Activated T-cell treated with anti-CD3 and anti-CD28 coated beads, Interleukin-2, amount 50 U/mL, for 4 hours (primary cell): ENCODE measurements around the gene CSRP1. TPM values are rescaled to one million over a fixed set of nuclear protein-coding genes. Genes with fewer than 3 reads are reported as not detected.

Experiments used
- ATAC-seq, 2 donors: fragments of 200-7000 bp; cut with Tn5 transposase; one replicate each; pipeline ENCODE4 v1.10.0; 2021
- DNase-seq: peaks from one replicate; pipeline ENCODE4 v3.0.0-alpha.2; 2020
- H3K27me3 Mint-ChIP-seq: one replicate; pipeline ENCODE4 v1.8.0; 2021; ENCODE audit warnings: low read depth, mixed read lengths
- H3K36me3 Mint-ChIP-seq: one replicate; pipeline ENCODE4 v1.8.0; 2022; ENCODE audit warnings: mixed read lengths; ENCODE audit not compliant: insufficient read depth
- H3K4me1 Mint-ChIP-seq: one replicate; pipeline ENCODE4 v1.8.0; 2021; ENCODE audit warnings: low read depth, mixed read lengths
- H3K4me3 Mint-ChIP-seq: one replicate; pipeline ENCODE4 v1.8.0; 2021; ENCODE audit warnings: mild to moderate bottlenecking, moderate library complexity, mixed read lengths
- H3K9me3 Mint-ChIP-seq: one replicate; pipeline ENCODE4 v1.8.0; 2021; ENCODE audit warnings: mixed read lengths
- total RNA-seq, 3 donors: library from RNA; stranded (reverse); gene quantifications; one replicate each; pipeline ENCODE4 v1.2.1, GENCODE V29; 2021

The CSRP1 gene
- total RNA-seq, 3 donors from 2014 or later = 51.5 to 54.3 (median 52.4) TPM

DNA sequence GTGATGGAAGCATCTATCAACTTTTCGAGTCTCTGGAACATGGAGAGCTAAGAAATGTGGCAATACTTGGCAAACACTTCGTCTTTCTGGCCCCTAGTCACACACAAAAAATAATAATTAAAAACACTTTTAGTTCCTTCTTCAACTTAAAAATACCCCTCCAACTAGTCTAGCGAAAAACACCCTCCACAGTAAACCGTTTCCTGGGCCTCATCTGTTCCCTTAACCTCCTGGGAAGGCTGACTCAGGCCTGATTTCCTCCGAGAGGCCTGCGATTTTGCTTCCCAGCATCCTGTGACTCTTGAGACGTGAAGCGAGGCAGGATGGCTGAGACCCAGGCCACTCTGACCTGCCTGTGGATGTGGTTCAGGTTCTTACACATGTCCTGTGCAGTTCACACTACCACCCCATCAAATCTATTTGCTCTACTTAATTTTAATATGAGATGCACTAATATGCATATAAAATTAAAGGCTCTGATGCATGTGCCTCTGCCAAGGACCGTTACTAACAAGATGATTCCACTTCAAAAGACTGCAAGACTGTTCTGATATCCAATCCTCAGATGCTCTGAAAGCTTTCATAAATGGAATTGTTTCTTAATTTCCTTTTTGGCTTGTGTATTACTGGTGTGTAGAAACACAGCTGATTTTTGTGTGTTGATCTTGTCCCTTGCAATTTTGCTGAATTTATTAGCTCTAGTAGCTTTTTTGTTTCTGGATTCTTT lies 35.5 kb upstream of the CSRP1 start:
- DNase-seq = no peak
- Mint-ChIP-seq H3K27me3 (peaks cover 41% of the 10 kb centered on the region), H3K9me3 (no peaks in the 10 kb centered on the region), H3K36me3 (no peaks in the 10 kb centered on the region), H3K4me3 (no peak overlapping the region), H3K4me1 (peaks cover 20% of the 10 kb centered on the region)
- no peak for ATAC-seq

GRCh38 chr1:201540846-201541735 lies 34.2 kb upstream of the CSRP1 start:
- DNase-seq (no peak), ATAC-seq (no peak)
- Mint-ChIP-seq H3K36me3 (no peaks in the 10 kb centered on the region), H3K9me3 (no peaks in the 10 kb centered on the region), H3K27me3 (peaks cover 55% of the 10 kb centered on the region), H3K4me3 (no peak overlapping the region), H3K4me1 (peaks cover 20% of the 10 kb centered on the region)

DNA sequence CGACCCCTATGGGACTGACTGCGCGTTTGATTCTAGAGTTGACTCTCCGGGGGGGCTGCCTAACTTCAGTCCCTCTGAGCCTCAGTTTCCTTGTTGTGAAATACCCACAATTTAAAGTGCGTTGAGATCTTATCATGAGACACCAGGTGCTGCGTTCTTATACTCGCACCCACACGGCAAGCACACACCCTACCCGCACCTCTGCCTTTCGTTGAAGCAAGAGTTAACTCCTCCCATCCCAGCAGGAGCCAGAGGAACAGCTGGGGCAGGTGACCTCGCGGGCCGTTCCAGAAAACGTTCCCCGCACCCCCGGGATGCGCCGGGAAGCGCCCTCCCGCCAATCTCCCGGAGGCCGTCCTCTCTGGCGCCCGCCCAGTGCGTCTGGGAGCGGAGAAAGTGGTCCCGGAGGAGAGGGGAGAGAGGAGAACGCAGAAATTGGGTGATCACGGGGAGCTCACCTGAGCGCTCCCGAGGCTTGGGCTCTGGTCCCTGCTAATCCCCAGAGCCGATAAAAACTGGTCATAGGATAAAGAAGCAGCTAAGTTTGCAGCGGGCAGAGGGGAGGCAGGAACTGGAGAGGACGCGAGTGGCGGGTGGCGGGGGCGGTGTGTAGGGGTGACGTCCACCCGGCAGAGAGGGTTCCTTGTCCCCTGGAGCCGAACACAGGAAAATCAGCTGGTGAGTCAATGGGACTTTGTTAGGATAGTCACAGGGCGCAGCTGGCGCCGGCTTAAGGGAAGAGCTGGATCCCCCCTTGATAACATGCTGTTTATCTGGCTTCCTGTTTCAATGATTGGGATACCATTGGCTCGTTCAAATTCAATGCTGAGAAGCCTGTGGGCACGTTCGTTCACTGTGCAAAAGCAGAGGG lies 32.9 kb upstream of the CSRP1 start:
- no peaks in the 10 kb centered on the region for H3K36me3 Mint-ChIP-seq
- H3K4me1 Mint-ChIP-seq = peaks cover 20% of the 10 kb centered on the region
- peak overlapping the region; percentile 70 for H3K4me3 Mint-ChIP-seq
- no peaks in the 10 kb centered on the region for H3K9me3 Mint-ChIP-seq
- H3K27me3 Mint-ChIP-seq = peaks cover 63% of the 10 kb centered on the region
- no peak for DNase-seq
- peak in 1 of 2 donors; percentile 6 for ATAC-seq

- DNase-seq (no peak), ATAC-seq (peak; percentile 58 to 64)
- H3K4me1 Mint-ChIP-seq = peaks cover 20% of the 10 kb centered on the region
- peaks cover 60% of the 10 kb centered on the region for H3K27me3 Mint-ChIP-seq
- peak within 1 kb of the TSS; percentile 70 for H3K4me3 Mint-ChIP-seq
- H3K36me3 Mint-ChIP-seq = no peaks in the 10 kb centered on the region
- no peaks in the 10 kb centered on the region for H3K9me3 Mint-ChIP-seq
These were observed 32.0 kb upstream of the CSRP1 start, which contains the start of gene NAV1 for GRCh38 chr1:201538612-201539551. NAV1 (plus strand) TSS chr1:201539127; CDS start chr1:201622885, 83,758 bp downstream.

DNA sequence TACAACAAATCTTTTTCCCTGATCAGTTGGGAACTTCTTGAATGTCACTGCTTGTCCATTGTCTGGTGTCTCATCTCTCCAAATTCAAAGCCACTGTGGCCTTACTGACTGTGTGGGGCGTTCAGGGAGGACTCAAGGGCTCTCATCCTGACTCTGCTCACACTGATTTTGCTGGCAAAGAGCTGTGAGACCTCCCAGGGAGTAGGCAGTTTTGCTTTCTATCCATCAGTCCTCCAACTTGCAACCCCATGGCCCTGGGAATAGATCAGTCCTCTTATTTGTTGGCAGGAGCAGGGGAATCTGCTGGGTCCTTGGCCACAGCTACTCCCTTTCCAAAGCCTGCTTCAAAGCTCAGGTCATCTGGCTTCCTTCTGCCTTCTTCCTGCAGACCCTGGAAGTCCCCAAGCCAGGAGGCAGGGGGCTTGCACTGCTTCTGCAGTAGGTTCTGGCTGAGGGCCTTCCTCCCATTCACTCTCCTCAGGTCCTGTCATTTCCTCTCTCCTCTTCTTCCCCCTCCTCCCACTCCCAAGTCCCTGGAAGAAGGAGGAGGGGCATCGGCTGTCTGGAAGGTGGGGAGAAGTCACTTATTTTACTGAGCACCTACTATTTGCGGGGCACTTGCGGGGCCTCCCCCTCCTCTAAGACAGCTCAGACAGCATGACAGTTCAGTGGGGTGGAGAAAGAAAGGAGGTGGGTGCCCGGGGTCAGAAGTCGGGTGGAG lies 31.1 kb upstream of the CSRP1 start:
- Mint-ChIP-seq H3K27me3 (peaks cover 60% of the 10 kb centered on the region), H3K36me3 (peaks cover 2% of the 10 kb centered on the region), H3K9me3 (no peaks in the 10 kb centered on the region), H3K4me3 (peak overlapping the region; percentile 64), H3K4me1 (peaks cover 20% of the 10 kb centered on the region)
- ATAC-seq (peak in 1 of 2 donors; percentile 9), DNase-seq (no peak)

DNA sequence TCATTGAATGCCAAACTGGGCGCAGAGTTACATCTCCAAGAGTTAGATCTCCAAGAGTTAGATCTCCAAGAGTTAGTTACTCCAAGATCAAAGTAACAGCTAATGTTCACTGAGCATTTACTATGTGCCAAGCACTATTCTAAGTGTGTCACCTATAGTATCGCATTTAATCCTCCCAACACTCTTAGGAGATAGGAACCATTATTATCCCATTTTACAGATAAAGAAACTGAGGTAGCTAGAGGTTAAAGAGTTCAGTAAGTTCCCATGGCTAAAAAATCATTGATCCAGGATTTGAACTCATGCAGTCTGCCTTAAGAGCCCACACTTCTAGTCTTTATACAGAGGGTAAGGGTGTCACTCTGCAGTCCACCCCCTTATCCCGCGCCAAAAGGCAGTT lies 30.5 kb upstream of the CSRP1 start:
- peaks cover 59% of the 10 kb centered on the region for H3K27me3 Mint-ChIP-seq
- H3K36me3 Mint-ChIP-seq = peaks cover 6% of the 10 kb centered on the region
- no peaks in the 10 kb centered on the region for H3K9me3 Mint-ChIP-seq
- ATAC-seq (no peak), DNase-seq (no peak)
- no peak overlapping the region for H3K4me3 Mint-ChIP-seq
- H3K4me1 Mint-ChIP-seq = peaks cover 20% of the 10 kb centered on the region

DNA sequence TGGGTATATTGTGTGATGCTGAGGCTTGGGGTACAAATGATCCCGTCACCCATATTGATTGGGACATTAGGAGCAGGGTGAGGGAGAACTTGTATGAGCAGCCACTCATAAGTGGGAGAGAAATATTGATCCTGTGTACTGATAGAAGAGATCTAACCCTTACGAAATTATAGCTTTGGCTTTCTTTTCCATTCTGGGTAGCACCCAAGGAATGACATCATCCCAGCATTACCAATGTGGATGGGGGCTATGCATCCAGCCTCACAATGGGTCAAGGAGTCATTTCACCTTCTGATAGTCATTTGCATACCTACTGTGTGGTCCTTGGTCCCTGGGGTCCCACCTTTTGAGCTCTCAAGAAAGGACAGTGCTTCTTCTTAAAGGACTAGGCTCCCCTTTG lies 30.1 kb upstream of the CSRP1 start:
- peaks cover 10% of the 10 kb centered on the region for H3K36me3 Mint-ChIP-seq
- no peak overlapping the region for H3K4me3 Mint-ChIP-seq
- ATAC-seq (no peak), DNase-seq (no peak)
- H3K27me3 Mint-ChIP-seq = peaks cover 55% of the 10 kb centered on the region
- peaks cover 20% of the 10 kb centered on the region for H3K4me1 Mint-ChIP-seq
- H3K9me3 Mint-ChIP-seq = no peaks in the 10 kb centered on the region

DNA sequence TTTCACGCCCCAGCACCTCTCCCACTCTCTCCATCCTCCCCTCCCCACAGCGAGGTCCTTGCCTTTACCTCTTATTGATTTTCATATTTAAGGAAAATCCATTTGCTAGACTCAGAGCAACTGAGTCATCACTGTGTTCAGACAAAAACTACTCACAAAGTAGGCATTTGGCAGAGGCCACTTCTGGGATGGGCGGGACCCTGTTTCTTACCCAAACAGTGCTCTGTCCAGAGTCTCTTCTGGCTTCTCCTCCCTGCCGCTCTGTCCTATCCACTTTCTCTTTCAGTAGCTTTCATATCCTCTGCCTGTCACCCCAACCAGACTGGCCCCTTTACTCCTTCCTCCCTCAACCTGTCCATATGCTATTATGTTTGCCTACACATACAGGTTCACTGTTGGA lies 29.6 kb upstream of the CSRP1 start:
- H3K36me3 Mint-ChIP-seq = peaks cover 11% of the 10 kb centered on the region
- DNase-seq = no peak
- no peaks in the 10 kb centered on the region for H3K9me3 Mint-ChIP-seq
- H3K27me3 Mint-ChIP-seq = peaks cover 52% of the 10 kb centered on the region
- peaks cover 20% of the 10 kb centered on the region for H3K4me1 Mint-ChIP-seq
- ATAC-seq = no peak
- no peak overlapping the region for H3K4me3 Mint-ChIP-seq

- Mint-ChIP-seq H3K4me3 (no peak overlapping the region), H3K4me1 (peaks cover 20% of the 10 kb centered on the region), H3K27me3 (peaks cover 49% of the 10 kb centered on the region), H3K36me3 (peaks cover 13% of the 10 kb centered on the region), H3K9me3 (no peaks in the 10 kb centered on the region)
- no peak for DNase-seq
- ATAC-seq = no peak
These were observed 29.0 kb upstream of the CSRP1 start for GRCh38 chr1:201535919-201536245.

- DNase-seq = no peak
- Mint-ChIP-seq H3K4me1 (peaks cover 18% of the 10 kb centered on the region), H3K27me3 (peaks cover 45% of the 10 kb centered on the region), H3K36me3 (peaks cover 13% of the 10 kb centered on the region), H3K9me3 (no peaks in the 10 kb centered on the region), H3K4me3 (no peak overlapping the region)
- ATAC-seq = no peak
These were observed 28.4 kb upstream of the CSRP1 start for GRCh38 chr1:201535046-201535918.

GRCh38 chr1:201533836-201534235 lies 26.9 kb upstream of the CSRP1 start:
- peaks cover 9% of the 10 kb centered on the region for H3K4me1 Mint-ChIP-seq
- H3K4me3 Mint-ChIP-seq = no peak overlapping the region
- peaks cover 18% of the 10 kb centered on the region for H3K36me3 Mint-ChIP-seq
- no peak for ATAC-seq
- H3K27me3 Mint-ChIP-seq = peaks cover 35% of the 10 kb centered on the region
- no peaks in the 10 kb centered on the region for H3K9me3 Mint-ChIP-seq
- DNase-seq = no peak
